ENCODE data around the gene HLA-B.
"Not testable (repeated sequence)": the region's sequence is repeated elsewhere in the genome, so short reads cannot be mapped to it uniquely, and the experiment has no call there.

Gene HLA-B

DNA sequence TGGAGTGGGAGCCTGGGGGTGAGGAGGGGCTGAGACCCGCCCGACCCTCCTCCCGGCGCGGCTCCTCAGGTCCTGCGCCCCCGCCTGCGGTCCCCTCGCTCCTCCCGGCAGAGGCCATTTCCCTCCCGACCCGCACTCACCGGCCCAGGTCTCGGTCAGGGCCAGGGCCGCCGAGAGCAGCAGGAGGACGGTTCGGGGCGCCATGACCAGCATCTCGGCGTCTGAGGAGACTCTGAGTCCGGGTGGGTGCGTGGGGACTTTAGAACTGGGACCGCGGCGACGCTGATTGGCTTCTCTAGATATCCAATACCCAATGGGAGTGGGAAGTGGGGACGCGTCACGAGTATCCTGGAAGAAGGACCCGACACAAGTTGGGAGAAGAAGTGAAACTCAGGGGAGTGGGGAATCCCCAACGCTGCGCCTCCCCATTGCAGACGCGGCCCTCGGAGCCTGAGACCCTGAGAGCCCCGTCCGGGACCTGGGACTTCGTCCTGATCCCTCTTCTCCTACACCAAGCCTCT lies at the start of gene HLA-B:
Gene HLA-B, minus strand, starts transcription at position 234 of the 521 bp plus-strand sequence. Its CDS starts 21 bp downstream, at position 213.
- peak; percentile 60 for DNase-seq (ENCODE audit: low read depth)

DNA sequence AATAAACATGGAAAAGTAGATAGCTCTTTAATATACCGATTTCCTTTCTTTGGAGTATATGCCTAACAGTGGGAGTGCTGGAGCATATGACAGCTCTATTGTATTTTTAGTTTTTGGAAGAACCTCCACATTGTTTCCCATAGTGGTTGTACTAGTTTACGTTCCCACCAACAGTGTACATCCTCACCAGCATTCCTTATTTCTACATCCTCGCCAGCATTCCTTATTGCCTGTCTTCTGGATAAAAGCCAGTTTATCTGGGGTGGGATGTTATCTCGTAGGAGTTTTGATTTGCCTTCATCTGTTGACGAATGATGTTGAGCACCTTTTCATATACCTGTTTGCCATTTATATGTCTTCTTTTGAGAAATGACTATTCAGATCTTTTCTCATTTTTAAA lies 49.0 kb upstream of the HLA-B start:
- DNase-seq (ENCODE audit: low read depth): no peak

DNA sequence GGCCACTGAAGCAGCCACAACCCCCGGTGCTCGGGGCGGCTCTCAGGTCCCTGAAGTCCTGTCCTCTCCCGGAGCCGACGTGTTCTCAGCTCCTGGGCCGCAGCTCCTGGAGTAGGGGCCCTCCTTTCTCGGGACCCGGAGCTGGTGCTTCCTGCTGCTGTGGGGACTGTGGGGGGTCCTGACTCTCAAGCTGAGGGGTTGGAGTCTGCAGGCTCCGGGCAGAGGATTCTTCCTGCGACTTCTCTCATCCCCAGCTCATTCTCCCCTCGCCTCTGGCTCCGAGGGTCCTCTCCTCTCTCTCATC lies 47.0 kb upstream of the HLA-B start:
- DNase-seq (ENCODE audit: low read depth): not testable (repeated sequence)

DNA sequence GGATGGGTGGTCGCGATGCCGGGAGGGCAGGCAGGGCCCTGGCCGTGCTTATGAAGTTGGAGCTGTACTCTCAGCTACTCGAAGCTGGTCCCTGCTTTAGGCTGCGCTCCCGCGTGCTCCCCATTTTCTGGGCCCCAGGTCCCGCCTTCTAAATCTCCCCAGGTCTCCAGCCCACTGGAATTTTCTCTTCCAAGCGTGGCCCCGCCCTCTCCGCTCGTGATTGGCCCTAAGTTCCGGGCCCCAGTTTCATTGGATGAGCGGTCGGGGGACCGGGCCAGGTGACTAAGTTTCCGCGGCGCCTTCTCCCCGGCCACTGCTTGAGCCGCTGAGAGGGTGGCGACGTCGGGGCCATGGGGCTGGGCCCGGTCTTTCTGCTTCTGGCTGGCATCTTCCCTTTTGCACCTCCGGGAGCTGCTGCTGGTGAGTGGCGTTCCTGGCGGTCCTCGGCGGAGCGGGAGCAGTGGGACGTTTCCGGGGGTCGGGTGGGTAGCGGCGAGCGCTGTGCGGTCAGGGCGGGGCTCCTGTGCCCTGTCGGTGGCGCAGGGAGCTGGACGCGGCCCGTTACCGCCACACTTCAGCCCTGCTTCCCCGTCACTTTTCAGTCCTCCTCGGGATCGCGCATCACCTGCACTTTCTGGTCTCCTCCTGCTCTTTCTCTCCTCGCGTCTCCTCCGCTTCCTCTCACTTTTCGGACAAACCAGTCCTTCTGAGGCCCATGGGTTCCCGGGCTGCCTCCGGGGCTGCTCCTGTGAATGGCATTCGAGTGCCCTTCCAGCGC lies 46.5 kb upstream of the HLA-B start, which contains the start of gene MICA:
Gene MICA, plus strand, starts transcription at position 313 of the 778 bp plus-strand sequence. Its CDS starts 38 bp downstream, at position 351.
- DNase-seq (ENCODE audit: low read depth): peak; percentile 58

GRCh38 chr6:31402324-31403282 lies 45.6 kb upstream of the HLA-B start:
- DNase-seq (ENCODE audit: low read depth): no peak

GRCh38 chr6:31401403-31401802 lies 44.4 kb upstream of the HLA-B start:
- DNase-seq (ENCODE audit: low read depth): no peak

GRCh38 chr6:31400467-31401289 lies 43.7 kb upstream of the HLA-B start:
- peak; percentile 62 for DNase-seq (ENCODE audit: low read depth)

GRCh38 chr6:31399589-31400466 lies 42.8 kb upstream of the HLA-B start:
- DNase-seq (ENCODE audit: low read depth): peak; percentile 42

- no peak for DNase-seq (ENCODE audit: low read depth)
Measured at GRCh38 chr6:31397901-31398525, 41.0 kb upstream of the HLA-B start.

DNA sequence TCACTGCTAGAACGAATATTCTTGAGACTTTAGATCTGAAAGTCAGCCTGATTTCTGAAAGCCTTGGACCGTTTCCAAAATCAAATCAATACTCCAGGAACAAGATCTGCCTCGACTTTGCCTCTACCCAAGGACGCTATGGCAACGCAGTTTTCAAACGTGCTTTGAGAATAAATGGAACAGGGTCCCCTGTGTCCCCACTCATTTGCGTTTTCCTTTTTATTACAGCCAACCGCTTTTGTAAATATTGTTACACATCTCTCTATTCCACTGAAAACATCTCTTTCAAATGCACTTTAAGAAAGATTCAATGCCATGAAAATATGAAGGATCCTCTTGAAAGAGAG lies 40.1 kb upstream of the HLA-B start:
- DNase-seq (ENCODE audit: low read depth): not testable (repeated sequence)

DNA sequence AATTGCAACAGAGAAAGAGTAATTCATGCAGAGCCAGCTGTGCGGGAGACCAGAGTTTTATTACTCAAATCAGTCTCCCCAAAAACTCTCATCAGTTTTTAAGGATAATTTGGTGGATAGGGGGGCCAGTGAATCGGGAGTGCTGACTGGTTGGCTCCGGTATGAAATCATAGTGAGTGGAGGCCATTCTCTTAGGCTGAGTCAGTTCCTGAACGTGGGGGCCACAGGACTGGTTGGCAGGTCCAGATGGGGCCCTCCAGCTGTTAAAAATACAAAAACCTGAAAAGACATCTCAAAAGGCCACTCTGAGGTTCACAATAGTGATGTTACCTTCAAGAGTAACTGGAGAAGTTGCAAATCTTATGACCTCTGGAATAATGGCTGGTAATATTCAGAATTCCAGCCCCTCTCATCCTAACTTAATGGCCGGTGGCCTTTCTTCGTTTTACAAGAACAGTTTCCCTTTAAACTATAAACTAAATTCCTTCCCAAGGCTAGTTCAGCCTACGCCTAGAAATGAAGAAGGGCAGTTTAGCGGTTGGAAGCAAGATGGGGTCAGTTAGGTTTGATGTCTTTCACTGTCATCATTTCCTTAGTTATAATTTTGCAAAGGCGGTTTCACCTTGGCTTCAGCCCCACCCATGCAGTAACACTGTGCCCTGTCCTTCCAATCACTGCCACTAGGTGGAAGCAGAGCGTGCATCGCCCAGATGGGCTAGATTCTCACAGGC lies 39.6 kb upstream of the HLA-B start:
- DNase-seq (ENCODE audit: low read depth): peak; percentile 70

DNA sequence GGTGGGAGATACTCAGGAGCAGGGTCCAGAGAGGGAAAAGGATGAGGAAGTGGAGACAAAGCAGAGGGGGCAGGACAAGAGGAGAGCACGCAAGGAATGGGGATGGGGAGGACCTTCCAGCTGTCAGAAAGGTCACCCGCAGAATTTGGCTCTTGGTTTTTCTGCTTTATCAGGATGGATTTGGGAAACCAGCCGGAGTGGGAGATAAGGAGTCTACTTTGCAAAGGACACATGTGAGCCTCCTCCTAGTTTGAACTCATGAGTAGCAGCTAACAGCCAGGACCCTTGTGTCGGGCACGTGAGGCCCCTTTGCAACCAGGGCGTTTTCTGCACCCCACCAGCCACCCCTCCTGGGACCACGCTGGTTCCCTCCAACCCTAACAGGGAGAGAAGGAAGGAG lies 38.9 kb upstream of the HLA-B start:
- DNase-seq (ENCODE audit: low read depth): no peak

DNA sequence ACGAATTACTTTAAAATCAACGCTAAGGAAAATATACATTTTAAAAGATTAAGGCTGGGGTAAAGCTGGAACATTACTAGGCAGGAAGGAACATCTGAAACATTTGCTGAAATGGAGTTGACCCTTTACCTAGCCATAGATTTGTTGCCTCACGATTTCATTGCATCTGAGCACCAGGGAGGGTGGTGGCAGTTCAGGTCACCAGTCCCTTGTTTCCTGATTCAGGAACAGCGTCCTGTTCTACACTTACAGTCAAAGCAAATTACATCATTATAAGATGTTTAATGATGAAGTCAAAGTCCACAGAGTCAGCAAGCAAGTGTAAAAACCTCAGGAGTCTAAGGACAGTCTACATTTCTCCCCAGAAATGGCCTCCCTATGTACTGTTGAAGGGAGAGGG lies 37.4 kb upstream of the HLA-B start:
- no peak for DNase-seq (ENCODE audit: low read depth)

DNA sequence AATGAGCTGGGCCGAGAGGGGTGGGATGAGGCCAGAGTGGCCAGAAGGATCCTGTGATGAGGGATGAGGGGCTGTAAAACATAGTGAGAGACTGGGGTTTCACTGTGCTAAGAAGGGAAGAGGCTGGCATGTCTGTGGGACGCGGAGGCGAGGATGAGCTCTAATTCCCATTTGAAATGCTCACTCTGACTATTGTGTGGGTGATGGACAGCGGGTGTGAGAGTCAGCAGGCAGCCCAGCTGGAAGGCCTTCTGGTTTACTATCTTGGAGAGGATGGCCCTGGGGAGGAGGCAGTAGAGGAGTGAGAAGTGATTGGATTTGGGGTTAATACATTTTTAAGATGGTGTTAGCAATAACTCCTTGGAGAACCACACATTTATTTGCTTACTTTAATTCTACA lies 37.0 kb upstream of the HLA-B start:
- no peak for DNase-seq (ENCODE audit: low read depth)

GRCh38 chr6:31389802-31390132 lies 32.8 kb upstream of the HLA-B start:
- not testable (repeated sequence) for DNase-seq (ENCODE audit: low read depth)

DNA sequence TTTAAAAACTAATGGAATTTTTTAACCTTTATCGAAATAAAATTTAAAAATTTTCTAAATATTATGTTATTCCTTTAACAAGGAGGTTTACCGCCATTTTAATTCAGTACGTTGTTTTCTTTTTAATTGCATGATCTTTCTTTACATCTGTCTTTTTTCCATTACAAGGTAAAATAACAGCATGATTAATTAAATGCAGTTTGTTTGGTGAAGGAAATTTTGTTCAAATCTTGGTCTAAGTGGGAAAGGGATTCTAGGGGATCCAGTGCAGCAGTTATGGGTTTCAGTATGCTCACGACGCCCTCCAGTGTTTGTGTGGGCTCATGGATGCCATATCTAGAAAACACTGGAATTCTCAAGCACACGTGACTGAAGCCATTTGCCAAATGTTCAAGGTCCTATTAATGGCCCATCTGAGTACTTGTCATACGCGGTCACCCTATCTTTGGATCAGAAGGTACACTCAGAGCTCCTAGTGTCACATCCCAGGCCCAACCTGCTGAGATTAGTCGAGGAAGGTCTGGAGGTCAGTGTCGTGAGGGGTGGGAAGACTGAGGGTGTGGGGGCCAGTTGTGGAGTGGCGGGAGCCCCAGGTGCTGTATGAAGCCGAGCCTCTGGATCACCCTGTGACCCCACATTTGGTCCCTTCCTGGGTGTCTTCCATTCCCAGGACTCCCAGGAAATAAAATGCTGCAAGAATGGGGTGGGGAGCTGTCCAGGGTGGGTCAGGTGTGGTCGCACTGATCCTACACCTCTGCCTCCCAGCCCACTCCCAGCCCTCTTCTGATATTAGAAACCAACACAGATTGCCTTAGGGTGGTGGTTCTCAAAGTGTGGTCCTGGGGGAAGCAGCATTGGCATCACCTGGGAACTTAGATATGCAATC lies 32.2 kb upstream of the HLA-B start:
- DNase-seq (ENCODE audit: low read depth): not testable (repeated sequence)

DNA sequence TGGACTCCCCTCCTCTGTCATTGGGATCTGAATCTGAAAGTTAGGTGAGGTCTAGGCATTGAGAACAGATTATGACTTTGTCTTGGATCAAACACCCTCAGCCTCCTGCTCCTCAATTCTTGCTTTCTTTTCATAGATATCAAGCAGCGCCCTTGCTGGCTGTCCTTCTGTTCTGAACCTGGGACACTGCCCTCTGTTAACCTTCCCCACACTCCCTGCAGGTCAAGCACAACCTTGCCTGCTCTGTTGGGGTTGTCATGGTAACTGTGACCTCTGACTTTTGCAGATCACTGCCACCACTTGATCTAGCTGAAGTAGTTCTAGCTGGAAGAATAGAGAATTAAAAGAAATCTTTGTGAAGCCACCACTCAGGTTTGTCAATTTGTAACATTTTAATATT lies 30.0 kb upstream of the HLA-B start:
- no peak for DNase-seq (ENCODE audit: low read depth)

- no peak for DNase-seq (ENCODE audit: low read depth)
Measured at GRCh38 chr6:31386099-31386498, 29.1 kb upstream of the HLA-B start.

DNA sequence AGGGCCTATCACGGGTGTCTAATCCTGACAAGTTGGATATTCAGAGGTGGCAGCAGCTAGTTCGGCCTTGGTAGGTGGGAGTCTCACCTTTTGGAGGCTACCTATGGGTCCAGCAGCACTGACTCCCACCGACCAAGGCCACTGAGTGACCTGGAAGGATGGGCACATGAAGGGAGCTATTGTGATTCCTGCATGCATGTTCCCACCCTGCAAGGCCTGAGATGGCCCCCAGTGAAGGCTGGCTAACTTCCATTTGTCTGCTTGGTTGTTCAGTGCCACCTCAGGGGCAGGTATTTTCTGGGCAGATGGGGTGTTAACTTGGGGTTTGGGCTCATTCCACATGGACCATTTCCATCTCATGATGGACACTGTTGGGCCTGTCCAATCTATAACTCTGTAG lies 28.1 kb upstream of the HLA-B start:
- DNase-seq (ENCODE audit: low read depth): no peak
